GM23338 (cell line): ENCODE data around the gene KPNA6. TPM values are rescaled to one million over a fixed set of nuclear protein-coding genes. Genes with fewer than 3 reads are reported as not detected.

Experiments
- ATAC-seq: fragments of 200-7000 bp; cut with Tn5 transposase; 3 replicates; pipeline ENCODE4 v1.9.1; 2020
- DNase-seq: peaks from one replicate; pipeline ENCODE4 v3.0.0-alpha.2; 2015; ENCODE audit warnings: low spot score
- H2AFZ ChIP-seq: fragments of 200-600 bp; sonication (generic); 2 replicates; pipeline ENCODE4 v1.8.0; 2016; ENCODE audit warnings: antibody characterized with exemption, mild to moderate bottlenecking, moderate library complexity
- H3F3A ChIP-seq: fragments of 200-600 bp; sonication (generic); replicated peaks from 2 replicates; pipeline ENCODE4 v1.8.0; 2017; ENCODE audit warnings: antibody characterized with exemption, mixed run types, low read depth
- H3K27ac ChIP-seq: fragments of 200-600 bp; sonication (generic); 2 replicates; pipeline ENCODE4 v1.6.1; 2016; ENCODE audit warnings: low read depth
- H3K27me3 ChIP-seq: fragments of 200-600 bp; sonication (generic); 2 replicates; pipeline ENCODE4 v1.8.0; 2016; ENCODE audit warnings: mild to moderate bottlenecking, mixed run types, moderate library complexity; ENCODE audit not compliant: insufficient read depth
- H3K36me3 ChIP-seq: fragments of 200-600 bp; sonication (generic); 2 replicates; pipeline ENCODE4 v1.8.0; 2016; ENCODE audit warnings: mild to moderate bottlenecking; ENCODE audit not compliant: insufficient read depth
- H3K4me1 ChIP-seq: fragments of 200-600 bp; sonication (generic); 2 replicates; pipeline ENCODE4 v1.8.0; 2016; ENCODE audit warnings: mild to moderate bottlenecking, moderate library complexity; ENCODE audit not compliant: insufficient read depth
- H3K4me2 ChIP-seq: fragments of 200-600 bp; sonication (generic); 2 replicates; pipeline ENCODE4 v1.7.1; 2017; ENCODE audit warnings: mixed run types
- H3K4me3 ChIP-seq: fragments of 200-600 bp; sonication (generic); 2 replicates; pipeline ENCODE4 v1.6.1; 2016; ENCODE audit warnings: mixed run types
- H3K79me2 ChIP-seq: fragments of 200-600 bp; sonication (generic); replicated peaks from 2 replicates; pipeline ENCODE4 v1.8.0; 2017; ENCODE audit warnings: mild to moderate bottlenecking; ENCODE audit not compliant: insufficient read depth
- H3K9me2 ChIP-seq: fragments of 200-600 bp; sonication (generic); 2 replicates; pipeline ENCODE4 v1.8.0; 2017; ENCODE audit not compliant: insufficient read depth
- H4K20me1 ChIP-seq: fragments of 200-600 bp; sonication (generic); replicated peaks from 2 replicates; pipeline ENCODE4 v1.8.0; 2017; ENCODE audit warnings: mild to moderate bottlenecking; ENCODE audit not compliant: insufficient read depth
- H3K27ac Mint-ChIP-seq: 2 replicates; pipeline ENCODE4 v1.8.0; 2020; ENCODE audit warnings: inconsistent platforms, mild to moderate bottlenecking, moderate library complexity, mixed read lengths
- H3K27me3 Mint-ChIP-seq: 3 replicates; pipeline ENCODE4 v1.8.0; 2022; ENCODE audit warnings: low read depth, mild to moderate bottlenecking, moderate library complexity, mixed read lengths, inconsistent platforms; ENCODE audit not compliant: insufficient read depth, poor library complexity
- H3K36me3 Mint-ChIP-seq: 3 replicates; pipeline ENCODE4 v1.8.0; 2021; ENCODE audit warnings: low read depth, mild to moderate bottlenecking, inconsistent platforms, moderate library complexity, mixed read lengths
- H3K4me1 Mint-ChIP-seq: 3 replicates; pipeline ENCODE4 v1.8.0; 2020; ENCODE audit warnings: mild to moderate bottlenecking, inconsistent platforms, mixed read lengths
- H3K4me3 Mint-ChIP-seq: 3 replicates; pipeline ENCODE4 v1.8.0; 2021; ENCODE audit warnings: moderate library complexity, mild to moderate bottlenecking, inconsistent platforms, mixed read lengths
- H3K9me3 Mint-ChIP-seq: 3 replicates; pipeline ENCODE4 v1.8.0; 2020; ENCODE audit warnings: moderate library complexity, mild to moderate bottlenecking, inconsistent platforms, mixed read lengths
- EZH2phosphoT487 ChIP-seq: fragments of 200-600 bp; sonication (generic); IDR thresholded peaks from one replicate; pipeline ENCODE4 v1.8.1; 2018; ENCODE audit warnings: antibody characterized with exemption; ENCODE audit not compliant: unreplicated experiment
- NANOG ChIP-seq: IDR thresholded peaks from 2 replicates; pipeline ENCODE4 v1.6.1; 2016; ENCODE audit warnings: antibody characterized with exemption, borderline replicate concordance
- STAT1 ChIP-seq: IDR thresholded peaks from one replicate; pipeline ENCODE4 v1.6.1; 2016; ENCODE audit warnings: antibody characterized with exemption; ENCODE audit not compliant: unreplicated experiment
- polyA plus RNA-seq: library from polyadenylated mRNA; unstranded; fragments of >200 nt; fragmentation: Nextera tagmentation; extraction: Ambion mirVana; gene quantifications from 2 replicates; pipeline ENCODE4 v1.2.1, GENCODE V29; 2016
- total RNA-seq: library from RNA; depleted of rRNA; stranded (reverse); fragments of >200 nt; shearing (Covaris generic); gene quantifications from 2 replicates; pipeline ENCODE4 v1.2.3, GENCODE V29; 2014
- TF ChIP-seq, protein P1 (sequence below): fragments of 250-450 bp; sonication (Bioruptor Pico); IDR thresholded peaks from 2 replicates; pipeline ENCODE4 v1.5.0; 2020; ENCODE audit warnings: mild to moderate bottlenecking, moderate library complexity
- TF ChIP-seq, protein P2 (sequence below), 2 experiments: fragments of 200-600 bp in 1 of 2; sonication (generic) in 1 of 2; conservative IDR thresholded peaks; 2 replicates each; pipeline versions ENCODE4 v1.5.1 to v1.6.1; 2016 to 2017; ENCODE audit warnings: antibody characterized with exemption in 2 of 2, low read depth in 2 of 2, mild to moderate bottlenecking in 2 of 2, moderate library complexity in 1 of 2

KPNA6 gene
- total and polyA plus RNA-seq, 2 experiments from 2014 or later: 28.6 to 72.2 TPM

DNA sequence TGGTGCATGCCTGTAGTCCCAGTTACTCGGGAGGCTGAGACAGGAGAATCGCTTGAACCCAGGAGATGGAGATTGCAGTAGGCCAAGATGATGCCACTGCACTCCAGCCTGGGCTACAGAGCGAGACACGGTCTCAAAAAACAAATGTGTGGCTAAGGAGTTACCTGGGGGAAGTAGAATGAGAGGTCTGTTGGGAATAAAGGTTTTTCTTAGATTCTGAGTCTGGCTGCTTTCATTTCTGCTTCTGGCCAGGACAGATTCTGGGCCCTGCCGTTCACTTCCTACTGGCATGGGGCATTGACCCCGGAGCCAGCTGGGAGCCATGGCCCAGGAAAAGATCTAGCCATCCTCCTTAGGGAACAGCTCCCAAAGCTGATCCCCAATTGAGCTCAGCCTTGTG lies 100.6 kb downstream of the KPNA6 start:
- no peaks in the 10 kb centered on the region for H3K9me2 ChIP-seq
- H3K4me1 ChIP-seq: 0 out of 2 replicates have a peak, but pooled peaks cover 4% of the 10 kb centered on the region
- no peak overlapping the region for H3K4me2 ChIP-seq
- H3F3A ChIP-seq: peaks cover 5% of the 10 kb centered on the region; the same call in 1 of the 2 replicates
- Mint-ChIP-seq H3K36me3 (peaks cover 14% of the 10 kb centered on the region; the same call in 2 of the 3 replicates), H3K4me1 (peaks cover 6% of the 10 kb centered on the region), H3K9me3 (no peaks in the 10 kb centered on the region), H3K4me3 (no peak overlapping the region), H3K27ac (no peak overlapping the region), H3K27me3 (peaks cover 34% of the 10 kb centered on the region)
- no peak for DNase-seq
- no peaks in the 10 kb centered on the region for H3K36me3 ChIP-seq
- no peak overlapping the region for H3K27ac ChIP-seq
- H3K27me3 ChIP-seq: peaks cover 15% of the 10 kb centered on the region; the same call in 1 of the 2 replicates
- TF ChIP-seq STAT1 (no peak), NANOG (no peak), EZH2phosphoT487 (no peak)
- TF ChIP-seq, protein P1, sequence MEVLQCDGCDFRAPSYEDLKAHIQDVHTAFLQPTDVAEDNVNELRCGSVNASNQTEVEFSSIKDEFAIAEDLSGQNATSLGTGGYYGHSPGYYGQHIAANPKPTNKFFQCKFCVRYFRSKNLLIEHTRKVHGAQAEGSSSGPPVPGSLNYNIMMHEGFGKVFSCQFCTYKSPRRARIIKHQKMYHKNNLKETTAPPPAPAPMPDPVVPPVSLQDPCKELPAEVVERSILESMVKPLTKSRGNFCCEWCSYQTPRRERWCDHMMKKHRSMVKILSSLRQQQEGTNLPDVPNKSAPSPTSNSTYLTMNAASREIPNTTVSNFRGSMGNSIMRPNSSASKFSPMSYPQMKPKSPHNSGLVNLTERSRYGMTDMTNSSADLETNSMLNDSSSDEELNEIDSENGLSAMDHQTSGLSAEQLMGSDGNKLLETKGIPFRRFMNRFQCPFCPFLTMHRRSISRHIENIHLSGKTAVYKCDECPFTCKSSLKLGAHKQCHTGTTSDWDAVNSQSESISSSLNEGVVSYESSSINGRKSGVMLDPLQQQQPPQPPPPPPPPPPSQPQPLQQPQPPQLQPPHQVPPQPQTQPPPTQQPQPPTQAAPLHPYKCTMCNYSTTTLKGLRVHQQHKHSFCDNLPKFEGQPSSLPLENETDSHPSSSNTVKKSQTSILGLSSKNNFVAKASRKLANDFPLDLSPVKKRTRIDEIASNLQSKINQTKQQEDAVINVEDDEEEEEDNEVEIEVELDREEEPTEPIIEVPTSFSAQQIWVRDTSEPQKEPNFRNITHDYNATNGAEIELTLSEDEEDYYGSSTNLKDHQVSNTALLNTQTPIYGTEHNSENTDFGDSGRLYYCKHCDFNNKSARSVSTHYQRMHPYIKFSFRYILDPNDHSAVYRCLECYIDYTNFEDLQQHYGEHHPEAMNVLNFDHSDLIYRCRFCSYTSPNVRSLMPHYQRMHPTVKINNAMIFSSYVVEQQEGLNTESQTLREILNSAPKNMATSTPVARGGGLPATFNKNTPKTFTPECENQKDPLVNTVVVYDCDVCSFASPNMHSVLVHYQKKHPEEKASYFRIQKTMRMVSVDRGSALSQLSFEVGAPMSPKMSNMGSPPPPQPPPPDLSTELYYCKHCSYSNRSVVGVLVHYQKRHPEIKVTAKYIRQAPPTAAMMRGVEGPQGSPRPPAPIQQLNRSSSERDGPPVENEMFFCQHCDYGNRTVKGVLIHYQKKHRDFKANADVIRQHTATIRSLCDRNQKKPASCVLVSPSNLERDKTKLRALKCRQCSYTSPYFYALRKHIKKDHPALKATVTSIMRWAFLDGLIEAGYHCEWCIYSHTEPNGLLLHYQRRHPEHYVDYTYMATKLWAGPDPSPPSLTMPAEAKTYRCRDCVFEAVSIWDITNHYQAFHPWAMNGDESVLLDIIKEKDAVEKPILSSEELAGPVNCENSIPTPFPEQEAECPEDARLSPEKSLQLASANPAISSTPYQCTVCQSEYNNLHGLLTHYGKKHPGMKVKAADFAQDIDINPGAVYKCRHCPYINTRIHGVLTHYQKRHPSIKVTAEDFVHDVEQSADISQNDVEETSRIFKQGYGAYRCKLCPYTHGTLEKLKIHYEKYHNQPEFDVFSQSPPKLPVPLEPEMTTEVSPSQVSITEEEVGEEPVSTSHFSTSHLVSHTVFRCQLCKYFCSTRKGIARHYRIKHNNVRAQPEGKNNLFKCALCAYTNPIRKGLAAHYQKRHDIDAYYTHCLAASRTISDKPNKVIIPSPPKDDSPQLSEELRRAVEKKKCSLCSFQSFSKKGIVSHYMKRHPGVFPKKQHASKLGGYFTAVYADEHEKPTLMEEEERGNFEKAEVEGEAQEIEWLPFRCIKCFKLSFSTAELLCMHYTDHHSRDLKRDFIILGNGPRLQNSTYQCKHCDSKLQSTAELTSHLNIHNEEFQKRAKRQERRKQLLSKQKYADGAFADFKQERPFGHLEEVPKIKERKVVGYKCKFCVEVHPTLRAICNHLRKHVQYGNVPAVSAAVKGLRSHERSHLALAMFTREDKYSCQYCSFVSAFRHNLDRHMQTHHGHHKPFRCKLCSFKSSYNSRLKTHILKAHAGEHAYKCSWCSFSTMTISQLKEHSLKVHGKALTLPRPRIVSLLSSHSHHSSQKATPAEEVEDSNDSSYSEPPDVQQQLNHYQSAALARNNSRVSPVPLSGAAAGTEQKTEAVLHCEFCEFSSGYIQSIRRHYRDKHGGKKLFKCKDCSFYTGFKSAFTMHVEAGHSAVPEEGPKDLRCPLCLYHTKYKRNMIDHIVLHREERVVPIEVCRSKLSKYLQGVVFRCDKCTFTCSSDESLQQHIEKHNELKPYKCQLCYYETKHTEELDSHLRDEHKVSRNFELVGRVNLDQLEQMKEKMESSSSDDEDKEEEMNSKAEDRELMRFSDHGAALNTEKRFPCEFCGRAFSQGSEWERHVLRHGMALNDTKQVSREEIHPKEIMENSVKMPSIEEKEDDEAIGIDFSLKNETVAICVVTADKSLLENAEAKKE (CRISPR knock-in tag): no peak
- TF ChIP-seq, protein P2, sequence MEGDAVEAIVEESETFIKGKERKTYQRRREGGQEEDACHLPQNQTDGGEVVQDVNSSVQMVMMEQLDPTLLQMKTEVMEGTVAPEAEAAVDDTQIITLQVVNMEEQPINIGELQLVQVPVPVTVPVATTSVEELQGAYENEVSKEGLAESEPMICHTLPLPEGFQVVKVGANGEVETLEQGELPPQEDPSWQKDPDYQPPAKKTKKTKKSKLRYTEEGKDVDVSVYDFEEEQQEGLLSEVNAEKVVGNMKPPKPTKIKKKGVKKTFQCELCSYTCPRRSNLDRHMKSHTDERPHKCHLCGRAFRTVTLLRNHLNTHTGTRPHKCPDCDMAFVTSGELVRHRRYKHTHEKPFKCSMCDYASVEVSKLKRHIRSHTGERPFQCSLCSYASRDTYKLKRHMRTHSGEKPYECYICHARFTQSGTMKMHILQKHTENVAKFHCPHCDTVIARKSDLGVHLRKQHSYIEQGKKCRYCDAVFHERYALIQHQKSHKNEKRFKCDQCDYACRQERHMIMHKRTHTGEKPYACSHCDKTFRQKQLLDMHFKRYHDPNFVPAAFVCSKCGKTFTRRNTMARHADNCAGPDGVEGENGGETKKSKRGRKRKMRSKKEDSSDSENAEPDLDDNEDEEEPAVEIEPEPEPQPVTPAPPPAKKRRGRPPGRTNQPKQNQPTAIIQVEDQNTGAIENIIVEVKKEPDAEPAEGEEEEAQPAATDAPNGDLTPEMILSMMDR (conservative IDR thresholded peaks at IDR 0.05; ENCODE audit: low read depth in 2 of 2): no peak
- H2AFZ ChIP-seq: no peak overlapping the region
- H3K4me3 ChIP-seq: no peak overlapping the region
- H4K20me1 ChIP-seq: no peaks in the 10 kb centered on the region
- H3K79me2 ChIP-seq: no peaks in the 10 kb centered on the region
- no peak for ATAC-seq
